GM10248 (cell line): ENCODE data around the gene LGSN.

ENCODE experiments used
- CTCF ChIA-PET: fragments of 300-600 bp; sonication (Branson Sonifier 250); formaldehyde crosslinking; extraction: SDS; loops from one replicate; lab custom pipeline; 2021; ENCODE audit warnings: antibody characterized with exemption; lab: Yijun Ruan, JAX
- POLR2A ChIA-PET: fragments of 350-650 bp; sonication (Branson Sonifier 250); formaldehyde crosslinking; extraction: SDS; loops from one replicate; lab custom pipeline; 2020; ENCODE audit warnings: antibody characterized with exemption; lab: Yijun Ruan, JAX
- DNase-seq: peaks from one replicate; pipeline ENCODE4 v3.0.0; 2012; ENCODE audit errors: extremely low spot score
- TF ChIP-seq, protein P1 (sequence below): IDR thresholded peaks from 2 replicates; pipeline ENCODE4 v1.5.1; 2012; ENCODE audit warnings: mild to moderate bottlenecking, low read depth; ENCODE audit errors: extremely low read depth, missing control alignments, control extremely low read depth

The LGSN gene

DNA sequence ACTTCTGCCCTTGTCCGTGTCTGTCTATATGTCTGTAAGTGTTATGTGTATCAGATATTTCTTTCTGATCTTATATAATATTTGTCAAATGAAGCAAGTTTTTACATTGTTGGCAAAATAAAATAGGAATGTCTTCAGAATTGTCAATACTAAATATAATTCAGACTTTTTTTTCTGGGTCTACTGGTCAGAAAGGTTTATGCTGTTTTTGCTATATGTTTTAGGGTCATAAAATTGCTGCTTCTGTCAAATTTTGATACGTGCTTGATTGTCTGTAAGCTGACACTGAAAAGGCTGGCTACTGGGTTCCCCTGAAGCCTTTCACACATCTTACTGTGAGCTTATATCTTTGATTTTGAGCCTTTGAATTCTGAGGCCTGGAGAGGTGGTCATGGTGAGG, 20.1 kb downstream of the LGSN start:
- TF ChIP-seq, protein P1, sequence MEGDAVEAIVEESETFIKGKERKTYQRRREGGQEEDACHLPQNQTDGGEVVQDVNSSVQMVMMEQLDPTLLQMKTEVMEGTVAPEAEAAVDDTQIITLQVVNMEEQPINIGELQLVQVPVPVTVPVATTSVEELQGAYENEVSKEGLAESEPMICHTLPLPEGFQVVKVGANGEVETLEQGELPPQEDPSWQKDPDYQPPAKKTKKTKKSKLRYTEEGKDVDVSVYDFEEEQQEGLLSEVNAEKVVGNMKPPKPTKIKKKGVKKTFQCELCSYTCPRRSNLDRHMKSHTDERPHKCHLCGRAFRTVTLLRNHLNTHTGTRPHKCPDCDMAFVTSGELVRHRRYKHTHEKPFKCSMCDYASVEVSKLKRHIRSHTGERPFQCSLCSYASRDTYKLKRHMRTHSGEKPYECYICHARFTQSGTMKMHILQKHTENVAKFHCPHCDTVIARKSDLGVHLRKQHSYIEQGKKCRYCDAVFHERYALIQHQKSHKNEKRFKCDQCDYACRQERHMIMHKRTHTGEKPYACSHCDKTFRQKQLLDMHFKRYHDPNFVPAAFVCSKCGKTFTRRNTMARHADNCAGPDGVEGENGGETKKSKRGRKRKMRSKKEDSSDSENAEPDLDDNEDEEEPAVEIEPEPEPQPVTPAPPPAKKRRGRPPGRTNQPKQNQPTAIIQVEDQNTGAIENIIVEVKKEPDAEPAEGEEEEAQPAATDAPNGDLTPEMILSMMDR = no peak
- DNase-seq = no peak
- ChIA-PET POLR2A (no interaction called here), CTCF (interaction anchor here (1.2 to 1.3 kb wide), 2 partner anchors 8 to 20 kb away, joined by 3 read pairs; partner anchors contain the start of gene LGSN)

DNA sequence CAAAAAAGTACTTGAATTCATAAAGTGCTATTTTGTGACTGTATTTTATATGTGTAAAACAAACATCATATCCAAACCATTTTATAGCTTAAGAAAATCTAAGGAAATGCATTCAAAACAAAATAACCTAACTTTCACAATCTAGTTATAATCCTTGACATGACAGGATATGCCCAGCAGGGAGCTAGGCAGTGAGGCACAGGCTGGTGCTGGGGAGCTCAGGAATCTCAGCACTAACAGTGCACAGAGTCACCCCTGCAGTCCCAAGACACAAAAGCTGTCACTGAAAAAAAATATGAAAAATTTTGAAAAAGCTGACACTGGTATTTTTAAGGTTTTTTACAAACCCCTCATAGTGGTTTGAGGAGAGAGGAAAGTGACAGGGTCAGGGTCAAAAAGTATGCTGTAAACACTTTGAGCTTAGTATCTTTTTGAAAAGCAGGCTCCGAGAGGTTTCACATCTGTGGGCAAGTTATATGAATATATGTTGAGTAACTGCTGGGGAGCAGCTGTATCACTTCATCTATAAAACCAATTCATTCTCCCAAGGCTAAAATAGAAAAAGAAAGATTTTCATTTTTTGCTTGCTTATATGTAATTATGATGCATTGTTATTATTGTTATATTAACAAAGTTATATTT, 24.1 kb downstream of the LGSN start:
- TF ChIP-seq, protein P1 = no peak
- POLR2A ChIA-PET = no interaction called here
- CTCF ChIA-PET = interaction anchor here (1.4 kb wide), 1 partner anchor 22 kb away, joined by 4 read pairs; no protein-coding TSS in a partner anchor
- DNase-seq = no peak

DNA sequence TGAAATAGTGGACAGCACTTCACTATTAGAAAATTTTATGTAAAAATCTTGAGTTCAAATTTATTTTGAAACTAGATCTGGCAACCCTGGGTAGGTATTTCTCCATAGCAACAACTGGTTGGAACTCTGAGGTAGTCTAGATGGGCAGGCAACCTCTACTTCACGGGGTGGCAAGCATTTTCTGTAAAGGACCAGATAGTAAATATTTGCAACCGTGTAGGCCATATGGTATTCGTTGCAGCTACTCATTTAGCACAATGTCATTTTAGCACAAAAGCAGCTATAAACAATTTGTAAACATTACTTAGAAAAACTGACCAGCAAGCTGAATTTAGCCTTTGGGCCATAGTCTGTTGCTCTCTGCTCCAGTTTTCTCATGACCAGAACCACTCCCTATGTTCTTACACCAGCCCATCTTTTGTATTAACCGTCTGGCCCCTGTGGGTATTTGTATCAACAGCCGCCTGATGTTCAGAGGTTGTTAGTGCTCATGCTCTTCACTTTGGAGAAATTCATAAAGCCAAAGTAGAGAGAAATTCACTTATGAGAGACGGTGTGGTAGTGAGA, 29.2 kb downstream of the LGSN start:
- ChIA-PET CTCF (interaction anchor here (1.3 to 1.7 kb wide), 2 partner anchors 12 to 15 kb away, joined by 4 read pairs; no protein-coding TSS in a partner anchor), POLR2A (no interaction called here)
- DNase-seq = no peak
- TF ChIP-seq, protein P1 = no peak

- DNase-seq = no peak
- ChIA-PET POLR2A (no interaction called here), CTCF (interaction anchor here (1.3 to 1.7 kb wide), 2 partner anchors 11 to 14 kb away, joined by 4 read pairs; no protein-coding TSS in a partner anchor)
- TF ChIP-seq, protein P1 = no peak
These were observed 30.4 kb downstream of the LGSN start for GRCh38 chr6:63289269-63289872.

- POLR2A ChIA-PET = no interaction called here
- TF ChIP-seq, protein P1 = no peak
- DNase-seq = no peak
- CTCF ChIA-PET = interaction anchor here (1.5 kb wide), 1 partner anchor 34 kb away, joined by 4 read pairs; no protein-coding TSS in a partner anchor
These were observed 39.1 kb downstream of the LGSN start for GRCh38 chr6:63280639-63281180.

DNA sequence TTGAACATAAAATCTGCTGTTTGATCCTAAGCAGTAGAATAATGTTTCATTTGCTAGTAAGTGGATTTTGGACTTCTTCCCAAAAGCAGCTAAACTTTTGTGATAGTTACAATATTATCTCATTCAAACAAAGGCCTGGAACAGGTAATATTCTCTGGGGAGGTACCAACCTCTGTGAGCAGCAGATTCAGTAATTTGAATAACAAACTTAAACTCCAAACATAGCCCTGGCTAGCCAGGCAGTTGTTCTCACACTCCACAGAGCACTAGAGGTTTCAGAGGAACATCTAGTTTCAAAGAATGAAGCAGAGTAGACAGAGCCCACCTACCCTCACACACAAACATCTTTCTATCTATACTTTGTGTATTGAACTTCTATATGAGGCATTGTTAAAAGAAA, 40.9 kb downstream of the LGSN start:
- POLR2A ChIA-PET = no interaction called here
- CTCF ChIA-PET = interaction anchor here (1.3 to 1.6 kb wide), 2 partner anchors 10 to 11 kb away, joined by 4 to 5 read pairs; no protein-coding TSS in a partner anchor
- TF ChIP-seq, protein P1 = no peak
- DNase-seq = no peak
